Vagina (tissue), 2 donors: ENCODE data around the gene TRIO. TPM values are rescaled to one million over a fixed set of nuclear protein-coding genes. Genes with fewer than 3 reads are reported as not detected.

ENCODE experiments used
- DNase-seq, 2 donors: peaks; one replicate each; pipeline ENCODE4 v3.0.0-alpha.2; 2017; ENCODE audit errors: extremely low spot score in 2 of 2
- H3K27ac ChIP-seq: fragments of 200-600 bp; sonication (generic); one replicate; pipeline ENCODE4 v1.5.1; 2019
- H3K27me3 ChIP-seq: fragments of 200-600 bp; sonication (generic); one replicate; pipeline ENCODE4 v1.5.1; 2019
- H3K36me3 ChIP-seq, 2 donors: fragments of 200-600 bp; sonication (generic); one replicate each; pipeline ENCODE4 v1.5.1; 2017 to 2019
- H3K4me1 ChIP-seq: fragments of 200-600 bp; sonication (generic); one replicate; pipeline ENCODE4 v1.5.1; 2019
- H3K4me3 ChIP-seq, 2 donors: fragments of 200-600 bp; sonication (generic); 1 replicate in 1 of 2; 2 replicates in 1 of 2; pipeline ENCODE4 v1.5.1; 2016 to 2019
- H3K9me3 ChIP-seq: fragments of 200-600 bp; sonication (generic); one replicate; pipeline ENCODE4 v1.5.1; 2019
- CTCF ChIP-seq, 3 experiments: fragments of 450-650 bp in 2 of 3; fragments of 200-600 bp in 1 of 3; sonication (generic) in 1 of 3; IDR thresholded peaks; one replicate each; pipeline ENCODE4 v1.5.1; 2017 to 2019; ENCODE audit warnings: antibody characterized with exemption in 3 of 3, mild to moderate bottlenecking in 2 of 3, moderate library complexity in 2 of 3
- POLR2A ChIP-seq, 2 donors: fragments of 450-650 bp; IDR thresholded peaks; one replicate each; pipeline ENCODE4 v1.6.1; 2017; ENCODE audit warnings: antibody characterized with exemption in 2 of 2, mild to moderate bottlenecking in 2 of 2, moderate library complexity in 2 of 2
- POLR2AphosphoS5 ChIP-seq, 2 donors: sonication (generic); formaldehyde crosslinking; IDR thresholded peaks; one replicate each; pipeline ENCODE4 v1.9.0; 2017; ENCODE audit warnings: antibody characterized with exemption in 2 of 2, mild to moderate bottlenecking in 2 of 2, low read depth in 1 of 2; ENCODE audit not compliant: insufficient read depth in 1 of 2
- intact Hi-C: fragments of 100-400 bp; cut with DNase I; formaldehyde crosslinking; loops from one replicate; pipeline ENCODE4 v1.15.1; 2023
- total RNA-seq: library from RNA; depleted of rRNA; stranded (reverse); fragments of >200 nt; gene quantifications from one replicate; pipeline ENCODE4 v1.2.3, GENCODE V29; 2016

The TRIO gene
- total RNA-seq, 1 donor from 2014 or later, result 142 TPM

- H3K27ac ChIP-seq, result no peak overlapping the region
These were observed 259.3 kb downstream of the TRIO start for GRCh38 chr5:14402424-14402823.

GRCh38 chr5:14404780-14405179 is 261.6 kb downstream of the TRIO start:
- Histone ChIP-seq H3K27me3 (no peaks in the 10 kb centered on the region), H3K4me1 (no peaks in the 10 kb centered on the region), H3K4me3 (no peak overlapping the region), H3K36me3 (peaks cover 0 to 25% of the 10 kb centered on the region in 2 donors), H3K27ac (no peak overlapping the region), H3K9me3 (no peaks in the 10 kb centered on the region)
- TF ChIP-seq POLR2AphosphoS5 (IDR thresholded peaks at IDR 0.05; ENCODE audit: insufficient read depth in 1 of 2, low read depth in 1 of 2) (no peak), POLR2A (IDR thresholded peaks at IDR 0.05) (no peak), CTCF (IDR thresholded peaks at IDR 0.05) (no peak)
- DNase-seq, result no peak
- intact Hi-C loops, result no loop called here

More at GRCh38 chr5:14402424-14402823, 259.3 kb downstream of the TRIO start:
- intact Hi-C loops, result no loop called here
- Histone ChIP-seq H3K9me3 (no peaks in the 10 kb centered on the region), H3K4me3 (no peak overlapping the region), H3K36me3 (peaks cover 0 to 21% of the 10 kb centered on the region in 2 donors), H3K4me1 (peaks cover 5% of the 10 kb centered on the region), H3K27me3 (no peaks in the 10 kb centered on the region)
- no peak for TF ChIP-seq POLR2AphosphoS5 (IDR thresholded peaks at IDR 0.05; ENCODE audit: insufficient read depth in 1 of 2, low read depth in 1 of 2)
- TF ChIP-seq CTCF (IDR thresholded peaks at IDR 0.05), result no peak
- no peak for TF ChIP-seq POLR2A (IDR thresholded peaks at IDR 0.05)
- no peak for DNase-seq

GRCh38 chr5:14405267-14405666 is 262.1 kb downstream of the TRIO start:
- TF ChIP-seq POLR2AphosphoS5 (IDR thresholded peaks at IDR 0.05; ENCODE audit: insufficient read depth in 1 of 2, low read depth in 1 of 2), result no peak
- no peak for TF ChIP-seq CTCF (IDR thresholded peaks at IDR 0.05)
- H3K27me3 ChIP-seq, result no peaks in the 10 kb centered on the region
- DNase-seq, result no peak
- no peaks in the 10 kb centered on the region for H3K4me1 ChIP-seq
- H3K27ac ChIP-seq, result no peak overlapping the region
- peaks cover 0 to 25% of the 10 kb centered on the region in 2 donors for H3K36me3 ChIP-seq
- H3K9me3 ChIP-seq, result no peaks in the 10 kb centered on the region
- intact Hi-C loops, result no loop called here
- no peak overlapping the region for H3K4me3 ChIP-seq

- peaks cover 0 to 25% of the 10 kb centered on the region in 2 donors for H3K36me3 ChIP-seq
- H3K9me3 ChIP-seq, result no peaks in the 10 kb centered on the region
- no peak for TF ChIP-seq POLR2AphosphoS5 (IDR thresholded peaks at IDR 0.05; ENCODE audit: insufficient read depth in 1 of 2, low read depth in 1 of 2)
- TF ChIP-seq POLR2A (IDR thresholded peaks at IDR 0.05), result no peak
- TF ChIP-seq CTCF (IDR thresholded peaks at IDR 0.05), result no peak
- intact Hi-C loops, result no loop called here
- H3K4me1 ChIP-seq, result peaks cover 5% of the 10 kb centered on the region
- no peak overlapping the region for H3K27ac ChIP-seq
- no peak overlapping the region for H3K4me3 ChIP-seq
- no peaks in the 10 kb centered on the region for H3K27me3 ChIP-seq
- DNase-seq, result no peak
These were observed 262.8 kb downstream of the TRIO start for GRCh38 chr5:14405706-14406553.

- DNase-seq, result no peak
- Histone ChIP-seq H3K27ac (no peak overlapping the region), H3K4me3 (no peak overlapping the region), H3K4me1 (peaks cover 10% of the 10 kb centered on the region), H3K9me3 (no peaks in the 10 kb centered on the region), H3K36me3 (peaks cover 0 to 27% of the 10 kb centered on the region in 2 donors), H3K27me3 (no peaks in the 10 kb centered on the region)
- TF ChIP-seq POLR2A (IDR thresholded peaks at IDR 0.05) (no peak), CTCF (IDR thresholded peaks at IDR 0.05) (no peak), POLR2AphosphoS5 (IDR thresholded peaks at IDR 0.05; ENCODE audit: insufficient read depth in 1 of 2, low read depth in 1 of 2) (no peak)
- intact Hi-C loops, result no loop called here
These were observed 263.4 kb downstream of the TRIO start for GRCh38 chr5:14406554-14406849.
